ENCODE results near the gene OR1L8.

- TF ChIP-seq POLR2A (IDR thresholded peaks at IDR 0.05): no peak
- TF ChIP-seq CTCF (IDR thresholded peaks at IDR 0.05): no peak
These were observed 26.6 kb upstream of the OR1L8 start for GRCh38 chr9:122609804-122610203.

Measured in heart left ventricle (tissue), 13 donors.